Occipital lobe (tissue), 2 donors: Measurements from ENCODE around the gene FANCG. TPM values are rescaled to one million over a fixed set of nuclear protein-coding genes. Genes with fewer than 3 reads are reported as not detected.

ENCODE experiments used
- small RNA-seq: library from RNA; depleted of rRNA; stranded (forward); fragments of <200 nt; gene quantifications from one replicate; pipeline ENCODE3, GENCODE V24; 2014
- total RNA-seq: library from RNA; depleted of rRNA; stranded (reverse); fragments of >200 nt; gene quantifications from one replicate; pipeline ENCODE4 v1.2.3, GENCODE V29; 2014

Gene FANCG
- total RNA-seq, 1 donor from 2014 or later = 31.7 TPM

Small RNAs within 50 kb of the gene (small RNA-seq; reads per million reads assigned to genes)
- gene RN7SL338P = not detected

Other genes with a start within 250 kb of the FANCG start
- gene PHF24, start 121.7 kb downstream of the FANCG start, total RNA-seq = 25.6 TPM
- gene DNAJB5, start 90.2 kb downstream of the FANCG start, total RNA-seq = 47.9 TPM
- 171 TPM for gene VCP, start 7.3 kb downstream of the FANCG start, total RNA-seq
- 9.4 TPM for gene PIGO, start 16.6 kb upstream of the FANCG start, total RNA-seq
- 48.7 TPM for gene STOML2, start 23.2 kb upstream of the FANCG start, total RNA-seq
- gene ATOSB, start 35.9 kb upstream of the FANCG start, total RNA-seq = 11.4 TPM
- 12.3 TPM for gene UNC13B, start 82.1 kb upstream of the FANCG start, total RNA-seq